Stomach (tissue), 9 donors: Measurements from ENCODE around the gene SAA1. TPM values are rescaled to one million over a fixed set of nuclear protein-coding genes. Genes with fewer than 3 reads are reported as not detected.

Experiments used
- DNase-seq, 2 donors: peaks; one replicate each; pipeline versions ENCODE4 v3.0.0 to v3.0.0-alpha.2; 2013 to 2019
- H3K27ac ChIP-seq, 5 donors: fragments of 200-600 bp in 4 of 5; sonication (generic) in 4 of 5; one replicate each; pipeline ENCODE4 v1.5.1; 2013 to 2019; ENCODE audit warnings: mild to moderate bottlenecking in 1 of 5, moderate library complexity in 1 of 5
- H3K27me3 ChIP-seq, 3 donors: fragments of 200-600 bp; sonication (generic); one replicate each; pipeline ENCODE4 v1.5.1; 2017 to 2019; ENCODE audit warnings: mixed run types in 1 of 3
- H3K36me3 ChIP-seq, 4 donors: fragments of 200-600 bp; sonication (generic); 1 replicate in 3 of 4; 2 replicates in 1 of 4; pipeline ENCODE4 v1.5.1; 2016 to 2019
- H3K4me1 ChIP-seq, 4 donors: fragments of 200-600 bp; sonication (generic); one replicate each; pipeline ENCODE4 v1.5.1; 2016 to 2019
- H3K4me3 ChIP-seq, 4 donors: fragments of 200-600 bp; sonication (generic) in 3 of 4; one replicate each; pipeline ENCODE4 v1.5.1; 2016 to 2019; ENCODE audit warnings: mild to moderate bottlenecking in 1 of 4
- H3K9me3 ChIP-seq, 4 donors: fragments of 200-600 bp; sonication (generic); one replicate each; pipeline ENCODE4 v1.5.1; 2016 to 2019
- CTCF ChIP-seq, 7 experiments: fragments of 450-650 bp in 4 of 7; fragments of 200-600 bp in 3 of 7; sonication (generic) in 3 of 7; IDR thresholded peaks; one replicate each; pipeline ENCODE4 v1.5.1; 2016 to 2019; ENCODE audit warnings: antibody characterized with exemption in 7 of 7, control low read depth in 2 of 7, mild to moderate bottlenecking in 1 of 7
- EP300 ChIP-seq: sonication (generic); formaldehyde crosslinking; IDR thresholded peaks from one replicate; pipeline ENCODE4 v1.6.1; 2017; ENCODE audit warnings: antibody characterized with exemption
- POLR2A ChIP-seq, 4 donors: fragments of 450-650 bp; IDR thresholded peaks; one replicate each; pipeline ENCODE4 v1.6.1; 2016; ENCODE audit warnings: antibody characterized with exemption in 4 of 4, control low read depth in 2 of 4, mild to moderate bottlenecking in 1 of 4, moderate library complexity in 1 of 4
- POLR2AphosphoS5 ChIP-seq, 3 donors: sonication (generic); formaldehyde crosslinking; IDR thresholded peaks; one replicate each; pipeline ENCODE4 v1.6.1; 2016; ENCODE audit warnings: antibody characterized with exemption in 3 of 3
- WGBS, 5 donors: extraction: QIAGEN DNeasy Blood & Tissue Kit in 3 of 5; methylation state at CpG; one replicate each; pipeline versions ENCODE4 v1.1.5 to v1.1.7; 2013 to 2018; 5-methylcytosine and 5-hydroxymethylcytosine counted together
- intact Hi-C: fragments of 100-400 bp; cut with DNase I; formaldehyde crosslinking; loops from one replicate; pipeline ENCODE4 v1.15.1; 2023; ENCODE audit warnings: low total_unique reads
- polyA plus RNA-seq, 3 donors: library from polyadenylated mRNA; stranded (reverse); fragments of 200-250 nt; gene quantifications; one replicate each; pipeline ENCODE4 v1.2.3, GENCODE V29; 2013
- total RNA-seq, 5 donors: library from RNA; depleted of rRNA; stranded (reverse); fragments of >200 nt; gene quantifications; one replicate each; pipeline versions ENCODE4 v1.1.0 to v1.2.3, GENCODE V29; 2014 to 2016
- donor health status: healthy with polysubstance abuse.
- donor health status: Bipolar disorder and iron deficiency.
- donor health status: healthy.

SAA1 gene
- total and polyA plus RNA-seq, 8 donors = 2.7 to 289 (median 27.5) TPM; not detected in 3

- H3K4me3 ChIP-seq = no peak within 1 kb of the TSS
- H3K27ac ChIP-seq = no peak within 1 kb of the TSS
- intact Hi-C loops = no loop called here
Observed at GRCh38 chr11:18248561-18248960, 17.5 kb upstream of the SAA1 start, which contains the start of gene SAA2. TSS of gene SAA2 (minus strand) at chr11:18248668. CDS start at chr11:18248011, 657 bp downstream.

GRCh38 chr11:18253233-18253632 lies 12.8 kb upstream of the SAA1 start:
- Histone ChIP-seq H3K4me1 (no peaks in the 10 kb centered on the region), H3K36me3 (no peaks in the 10 kb centered on the region), H3K4me3 (no peak overlapping the region), H3K27me3 (no peaks in the 10 kb centered on the region), H3K9me3 (no peaks in the 10 kb centered on the region), H3K27ac (no peak overlapping the region)
- TF ChIP-seq CTCF (IDR thresholded peaks at IDR 0.05) (no peak), EP300 (no peak), POLR2A (IDR thresholded peaks at IDR 0.05) (no peak), POLR2AphosphoS5 (IDR thresholded peaks at IDR 0.05) (no peak)
- DNase-seq = no peak
- 65 to 90% (median 72%) methylated on average over 3 of the region's 3 CpGs for WGBS, 5 donors
- intact Hi-C loops = no loop called here

More at GRCh38 chr11:18248561-18248960, 17.5 kb upstream of the SAA1 start, which contains the start of gene SAA2:
- Histone ChIP-seq H3K9me3 (no peaks in the 10 kb centered on the region), H3K36me3 (no peaks in the 10 kb centered on the region), H3K4me1 (peaks cover 0 to 4% (median 0%) of the 10 kb centered on the region in 4 donors), H3K27me3 (no peaks in the 10 kb centered on the region)
- WGBS, 5 donors = 66 to 77% (median 67%) methylated on average over 5 of the region's 5 CpGs
- DNase-seq = no peak
- TF ChIP-seq POLR2A (IDR thresholded peaks at IDR 0.05) (no peak), EP300 (no peak), POLR2AphosphoS5 (IDR thresholded peaks at IDR 0.05) (no peak), CTCF (IDR thresholded peaks at IDR 0.05) (no peak)

GRCh38 chr11:18253778-18254338 lies 12.2 kb upstream of the SAA1 start:
- Histone ChIP-seq H3K4me3 (no peak overlapping the region), H3K27ac (no peak overlapping the region), H3K4me1 (no peaks in the 10 kb centered on the region), H3K9me3 (no peaks in the 10 kb centered on the region), H3K36me3 (no peaks in the 10 kb centered on the region), H3K27me3 (no peaks in the 10 kb centered on the region)
- intact Hi-C loops = no loop called here
- DNase-seq = no peak
- WGBS, 5 donors = 81 to 89% (median 84%) methylated on average over 11 of the region's 11 CpGs
- no peak for TF ChIP-seq POLR2A (IDR thresholded peaks at IDR 0.05)
- TF ChIP-seq POLR2AphosphoS5 (IDR thresholded peaks at IDR 0.05) = no peak
- TF ChIP-seq CTCF (IDR thresholded peaks at IDR 0.05) = no peak
- no peak for TF ChIP-seq EP300

GRCh38 chr11:18254781-18255361 lies 11.2 kb upstream of the SAA1 start:
- H3K27me3 ChIP-seq = no peaks in the 10 kb centered on the region
- H3K4me3 ChIP-seq = no peak overlapping the region
- no peak overlapping the region for H3K27ac ChIP-seq
- 53 to 68% (median 61%) methylated on average over 2 of the region's 2 CpGs for WGBS, 5 donors
- intact Hi-C loops = no loop called here
- no peak for DNase-seq
- H3K36me3 ChIP-seq = no peaks in the 10 kb centered on the region
- TF ChIP-seq CTCF (IDR thresholded peaks at IDR 0.05) (no peak), POLR2A (IDR thresholded peaks at IDR 0.05) (no peak), EP300 (no peak), POLR2AphosphoS5 (IDR thresholded peaks at IDR 0.05) (no peak)
- H3K9me3 ChIP-seq = no peaks in the 10 kb centered on the region
- peaks cover 0 to 6% (median 0%) of the 10 kb centered on the region in 4 donors for H3K4me1 ChIP-seq
